GM18870 (cell line): ENCODE data around the gene CTDSP2.

ENCODE experiments used
- ATAC-seq: cut with Tn5 transposase; IDR thresholded peaks from one replicate; pipeline ENCODE4 v1.9.1; 2021; ENCODE audit warnings: moderate library complexity; ENCODE audit not compliant: unreplicated experiment

Gene CTDSP2

GRCh38 chr12:57817261-57817989 is 29.1 kb downstream of the CTDSP2 start:
- ATAC-seq: no peak

GRCh38 chr12:57816855-57817151 is 29.7 kb downstream of the CTDSP2 start:
- ATAC-seq: no peak

- ATAC-seq: no peak
Observed at GRCh38 chr12:57816001-57816854, 30.3 kb downstream of the CTDSP2 start.

GRCh38 chr12:57815177-57816000 is 31.1 kb downstream of the CTDSP2 start:
- ATAC-seq: no peak

- ATAC-seq: no peak
Observed at GRCh38 chr12:57813971-57814772, 32.4 kb downstream of the CTDSP2 start.

GRCh38 chr12:57813111-57813970 is 33.2 kb downstream of the CTDSP2 start:
- ATAC-seq: no peak

- no peak for ATAC-seq
Observed at GRCh38 chr12:57811028-57811755, 35.3 kb downstream of the CTDSP2 start.

- ATAC-seq: no peak
Observed at GRCh38 chr12:57810450-57810849, 36.1 kb downstream of the CTDSP2 start.

- ATAC-seq: no peak
Observed at GRCh38 chr12:57809425-57809824, 37.1 kb downstream of the CTDSP2 start.

GRCh38 chr12:57808351-57808750 is 38.2 kb downstream of the CTDSP2 start:
- ATAC-seq: no peak

GRCh38 chr12:57807285-57807684 is 39.2 kb downstream of the CTDSP2 start:
- ATAC-seq: no peak

- no peak for ATAC-seq
Observed at GRCh38 chr12:57806677-57807076, 39.9 kb downstream of the CTDSP2 start.

- ATAC-seq: no peak
Observed at GRCh38 chr12:57803319-57803893, 43.1 kb downstream of the CTDSP2 start.

GRCh38 chr12:57802607-57803006 is 43.9 kb downstream of the CTDSP2 start:
- no peak for ATAC-seq

- no peak for ATAC-seq
Observed at GRCh38 chr12:57800965-57801364, 45.6 kb downstream of the CTDSP2 start.

GRCh38 chr12:57797933-57798332 is 48.6 kb downstream of the CTDSP2 start:
- no peak for ATAC-seq

- no peak for ATAC-seq
Observed at GRCh38 chr12:57796996-57797395, 49.5 kb downstream of the CTDSP2 start.

- no peak for ATAC-seq
Observed at GRCh38 chr12:57795354-57795753, 51.2 kb downstream of the CTDSP2 start.

- no peak for ATAC-seq
Observed at GRCh38 chr12:57793920-57794319, 52.6 kb downstream of the CTDSP2 start.
